T-helper 1 cell treated with Interleukin-12 subunit alpha and Interleukin-12 subunit beta and Interleukin-4 antibody, amounts not matched to agents 30 ng/mL and 1 ng/mL, for 36 hours (primary cell): ENCODE results near the gene MT1X. TPM values are rescaled to one million over a fixed set of nuclear protein-coding genes. Genes with fewer than 3 reads are reported as not detected.
"Not testable (repeated sequence)": the region's sequence is repeated elsewhere in the genome, so short reads cannot be mapped to it uniquely, and the experiment has no call there.

Experiments
- intact Hi-C: fragments of 100-400 bp; cut with micrococcal nuclease; formaldehyde crosslinking; loops from one replicate; pipeline ENCODE4 v1.15.1; 2024
- total RNA-seq: library from RNA; stranded (reverse); gene quantifications from 2 replicates; pipeline ENCODE4 v1.2.3, GENCODE V29; 2022

MT1X gene
- total RNA-seq, 1 donor from 2014 or later, result 74.7 TPM

GRCh38 chr16:56652600-56652999, 29.7 kb upstream of the MT1X start:
- intact Hi-C loops, result no loop called here

GRCh38 chr16:56653218-56653617, 29.1 kb upstream of the MT1X start:
- intact Hi-C loops, result no loop called here

DNA sequence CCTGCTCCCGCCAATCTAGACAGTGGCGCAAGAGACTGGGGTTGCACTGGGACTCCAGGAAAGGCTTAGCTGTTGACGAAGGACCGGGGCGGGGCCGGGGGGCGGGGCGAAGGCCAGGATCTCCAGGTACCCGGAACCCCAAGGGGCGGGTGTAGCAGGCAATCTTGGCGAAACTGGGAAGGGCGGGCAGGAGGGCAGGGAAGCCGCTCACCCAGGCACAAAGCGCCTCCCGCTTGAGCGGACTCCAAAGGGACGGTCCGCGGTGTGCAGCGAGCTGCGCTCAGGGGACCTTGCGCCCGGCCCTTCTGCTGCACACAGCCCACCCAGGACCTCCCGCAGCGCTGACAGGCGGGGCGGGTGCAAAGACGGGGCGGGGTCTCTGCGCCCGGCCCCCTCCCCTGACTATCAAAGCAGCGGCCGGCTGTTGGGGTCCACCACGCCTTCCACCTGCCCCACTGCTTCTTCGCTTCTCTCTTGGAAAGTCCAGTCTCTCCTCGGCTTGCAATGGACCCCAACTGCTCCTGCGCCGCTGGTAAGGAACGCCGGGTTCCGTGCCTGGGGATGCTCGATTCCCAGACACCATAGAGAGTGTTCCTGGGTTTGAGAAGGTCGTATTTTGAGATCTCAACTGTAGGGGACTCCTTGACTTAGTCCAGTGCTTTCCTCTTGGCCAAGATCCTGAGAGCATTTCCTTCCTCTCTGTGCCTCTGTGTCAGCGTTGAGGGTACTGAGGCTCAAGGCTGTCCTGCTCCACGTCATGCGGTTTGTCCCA, 24.5 kb upstream of the MT1X start, which contains the start of gene MT1F:
Gene MT1F (plus strand): TSS at position 405 of the 772 bp plus-strand sequence. CDS start 100 bp downstream, at position 505.
- intact Hi-C loops, result loop anchor here (1.0 kb wide), 6 partner anchors 14 to 80 kb away; partner anchors contain the start of genes MT1E, MT1X and MT2A

DNA sequence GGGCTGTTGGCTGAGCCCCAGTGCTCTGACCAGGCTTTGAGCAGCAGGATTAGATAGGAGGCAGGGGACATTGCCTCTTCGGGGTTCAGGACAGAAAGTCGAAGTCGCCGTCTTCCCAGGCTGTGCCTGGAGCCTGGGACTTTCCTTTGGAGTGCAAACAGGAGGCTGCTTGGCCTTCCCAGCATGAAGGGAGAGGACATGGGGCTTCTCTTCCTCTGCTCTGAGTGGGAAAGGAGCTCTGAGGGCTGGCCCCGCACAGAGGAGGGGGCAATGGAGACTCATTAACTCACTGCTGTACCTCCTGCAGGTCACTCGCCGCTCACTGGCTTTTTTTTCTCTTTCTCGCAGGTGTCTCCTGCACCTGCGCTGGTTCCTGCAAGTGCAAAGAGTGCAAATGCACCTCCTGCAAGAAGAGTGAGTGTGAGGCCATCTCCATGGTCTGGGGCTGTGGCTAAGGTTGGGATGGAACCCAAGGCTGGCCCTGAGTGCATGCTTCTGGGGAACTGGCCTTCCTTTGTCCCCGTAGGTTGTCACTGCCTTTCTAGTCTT, 23.9 kb upstream of the MT1X start:
- intact Hi-C loops, result no loop called here

GRCh38 chr16:56662357-56663354, 19.6 kb upstream of the MT1X start:
- intact Hi-C loops, result loop anchor here (1.0 kb wide), 1 partner anchor 20 kb away; the partner anchor contains the start of gene MT1X

GRCh38 chr16:56664506-56664905, 17.8 kb upstream of the MT1X start:
- intact Hi-C loops, result no loop called here

GRCh38 chr16:56665286-56666261, 16.7 kb upstream of the MT1X start:
- intact Hi-C loops, result not testable (repeated sequence)

GRCh38 chr16:56667581-56668571, 14.4 kb upstream of the MT1X start, which contains the start of gene MT1G:
MT1G (minus strand) TSS chr16:56668065; CDS start chr16:56667993, 72 bp downstream.
- intact Hi-C loops, result loop anchor here (2.0 kb wide), 1 partner anchor 15 kb away; the partner anchor contains the start of gene MT1X

DNA sequence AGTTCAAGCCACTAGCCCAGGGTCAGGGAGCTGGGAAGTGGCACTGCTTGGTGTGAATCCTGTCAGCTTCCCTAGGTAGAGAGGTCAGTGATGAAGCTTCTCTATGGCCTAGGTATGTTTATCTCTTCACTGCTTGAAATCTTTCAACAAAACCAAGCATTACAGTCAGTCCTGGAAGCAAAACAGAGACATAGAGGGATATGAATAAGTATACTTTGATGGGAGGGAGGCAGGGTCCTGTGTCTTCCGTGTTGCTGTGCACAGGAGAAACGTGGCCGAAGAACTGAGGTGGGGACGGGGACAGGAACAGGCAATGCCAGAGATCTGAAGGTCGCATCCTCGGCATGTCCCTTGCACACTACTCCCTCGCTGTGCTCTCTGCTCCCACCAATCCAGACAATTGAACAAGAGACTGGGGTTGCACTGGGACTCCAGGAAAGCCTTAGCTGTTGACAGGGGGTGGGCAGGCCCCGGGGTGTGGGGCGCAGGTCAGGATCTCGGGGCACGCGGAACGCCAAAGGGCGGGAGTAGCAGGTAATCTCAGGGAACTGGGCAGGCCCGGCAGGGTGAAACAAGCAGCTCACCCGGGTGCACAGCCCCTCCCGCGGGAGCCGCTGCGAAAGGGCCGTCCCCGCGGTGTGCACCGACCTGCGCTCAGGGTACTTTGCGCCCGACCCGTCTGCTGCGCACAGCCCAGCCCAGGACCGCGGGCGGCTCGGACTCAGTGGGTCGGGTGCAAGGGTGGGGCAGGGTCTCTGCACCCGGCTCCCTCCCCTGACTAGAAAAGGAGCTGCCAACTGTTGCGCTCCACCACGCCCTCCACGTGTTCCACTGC, 13.0 kb upstream of the MT1X start, which contains the start of gene MT1H:
Gene MT1H (plus strand): TSS at position 810 of the 835 bp plus-strand sequence. CDS start 71 bp downstream, outside the sequence.
- intact Hi-C loops, result loop anchor here (2.0 kb wide), 1 partner anchor 14 kb away; the partner anchor contains the start of gene MT1X

GRCh38 chr16:56669840-56670619, 12.2 kb upstream of the MT1X start:
- intact Hi-C loops, result loop anchor here (2.0 kb wide), 1 partner anchor 13 kb away; the partner anchor contains the start of gene MT1X

- intact Hi-C loops, result no loop called here
These were observed 11.7 kb upstream of the MT1X start for GRCh38 chr16:56670620-56670934.

- intact Hi-C loops, result not testable (repeated sequence)
These were observed 10.6 kb upstream of the MT1X start for GRCh38 chr16:56671691-56672090.

DNA sequence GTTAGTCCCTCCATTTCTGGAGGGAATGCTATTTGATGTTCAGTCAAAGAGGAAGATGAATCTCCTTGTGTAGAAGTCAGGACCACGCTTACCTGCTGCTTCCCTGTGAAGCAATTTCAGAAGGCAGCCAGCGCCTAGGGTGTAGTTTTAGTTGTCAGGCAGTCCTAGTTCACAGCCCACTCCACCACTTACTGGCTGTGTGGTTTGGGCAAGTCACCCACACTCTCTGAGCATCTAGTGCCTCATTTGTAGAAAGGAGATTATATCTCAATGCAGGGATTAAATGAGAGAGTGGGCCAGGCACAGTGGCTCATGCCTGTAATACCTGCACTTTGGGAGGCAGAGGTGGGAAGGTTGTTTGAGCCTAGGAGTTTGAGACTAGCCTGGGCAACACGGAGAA, 10.1 kb upstream of the MT1X start:
- intact Hi-C loops, result not testable (repeated sequence)

DNA sequence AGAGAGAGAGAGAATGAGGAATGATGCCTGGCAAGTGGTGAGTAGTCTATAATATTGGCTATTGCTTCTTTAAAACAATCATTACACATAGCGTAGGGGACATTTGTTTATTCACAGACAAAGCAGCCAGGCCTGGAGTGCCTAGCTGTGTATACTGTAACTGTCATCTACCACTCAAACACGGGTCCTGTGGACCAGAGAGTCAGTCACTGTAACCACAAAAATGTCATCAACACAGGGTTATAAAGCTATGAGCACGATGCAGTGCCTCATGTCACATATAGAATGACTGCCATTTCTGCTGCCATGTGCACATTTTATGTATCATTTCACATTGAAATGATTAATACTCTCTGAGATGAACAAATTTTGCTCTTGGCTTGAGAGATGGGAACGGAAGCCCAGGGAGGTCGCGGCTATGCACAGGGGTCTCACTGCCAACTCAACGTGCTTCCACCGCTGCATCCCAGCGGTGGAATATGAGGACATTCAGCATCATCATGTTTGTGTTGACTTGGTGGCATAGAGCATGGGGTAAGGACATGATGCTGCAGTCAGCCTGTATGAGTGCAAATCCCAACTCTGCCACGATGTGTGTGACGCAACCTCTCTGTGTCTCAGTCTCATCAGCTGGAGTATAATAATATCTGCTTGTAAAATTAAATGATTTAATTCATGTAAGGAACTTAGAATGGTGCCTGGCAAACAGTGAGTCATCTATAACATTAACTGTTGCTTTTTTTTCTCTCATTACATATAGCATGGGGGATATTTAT, 9.3 kb upstream of the MT1X start:
- intact Hi-C loops, result no loop called here

GRCh38 chr16:56673921-56674320, 8.3 kb upstream of the MT1X start:
- intact Hi-C loops, result loop anchor here (1.0 kb wide), 2 partner anchors 28 to 115 kb away; no protein-coding TSS in a partner anchor

DNA sequence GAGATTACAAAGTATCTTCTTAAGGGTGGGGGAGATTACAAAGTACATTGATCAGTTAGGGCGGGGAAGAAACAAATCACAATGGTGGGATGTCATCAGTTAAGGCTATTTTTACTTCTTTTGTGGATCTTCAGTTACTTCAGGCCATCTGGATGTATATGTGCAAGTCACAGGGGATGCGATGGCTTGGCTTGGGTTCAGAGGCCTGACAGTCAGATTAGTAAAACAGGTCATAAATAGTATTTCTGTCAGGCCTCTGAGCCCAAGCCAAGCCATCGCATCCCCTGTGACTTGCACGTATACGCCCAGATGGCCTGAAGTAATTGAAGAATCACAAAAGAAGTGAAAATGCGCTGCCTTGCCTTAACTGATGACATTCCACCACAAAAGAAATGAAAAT, 7.7 kb upstream of the MT1X start:
- intact Hi-C loops, result loop anchor here (1.0 kb wide), 2 partner anchors 28 to 115 kb away; no protein-coding TSS in a partner anchor
